Loucy (cell line): ENCODE measurements around the gene SUPT3H.

Experiments
- EZH2phosphoT487 ChIP-seq: fragments of 200-600 bp; IDR thresholded peaks from 2 replicates; pipeline ENCODE4 v1.6.1; 2018; ENCODE audit warnings: antibody characterized with exemption, mild to moderate bottlenecking, moderate library complexity, borderline replicate concordance
- TF ChIP-seq, protein P1 (sequence below): fragments of 200-600 bp; sonication (generic); conservative IDR thresholded peaks from 2 replicates; pipeline ENCODE4 v1.5.1; 2014; ENCODE audit warnings: mild to moderate bottlenecking, antibody characterized with exemption, low read length

DNA sequence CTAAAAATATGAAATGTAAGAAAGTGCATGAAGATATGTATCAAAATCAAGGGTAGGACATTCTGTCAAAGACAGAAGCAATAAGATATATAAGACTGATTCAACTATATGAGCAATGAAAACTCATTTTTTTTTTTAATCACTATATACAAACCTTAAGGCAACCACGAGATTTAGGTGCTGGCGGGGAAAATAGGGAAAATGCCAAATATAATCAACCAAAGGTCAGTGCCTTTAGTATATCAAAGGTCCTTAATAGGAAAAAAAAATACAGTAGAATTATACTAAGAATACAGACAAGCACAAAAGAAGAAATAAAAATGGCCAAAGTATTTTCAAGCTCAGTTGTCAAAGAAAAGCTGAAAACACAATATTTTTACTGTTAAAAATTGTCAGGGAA lies 24.1 kb downstream of the SUPT3H start:
- TF ChIP-seq, protein P1, sequence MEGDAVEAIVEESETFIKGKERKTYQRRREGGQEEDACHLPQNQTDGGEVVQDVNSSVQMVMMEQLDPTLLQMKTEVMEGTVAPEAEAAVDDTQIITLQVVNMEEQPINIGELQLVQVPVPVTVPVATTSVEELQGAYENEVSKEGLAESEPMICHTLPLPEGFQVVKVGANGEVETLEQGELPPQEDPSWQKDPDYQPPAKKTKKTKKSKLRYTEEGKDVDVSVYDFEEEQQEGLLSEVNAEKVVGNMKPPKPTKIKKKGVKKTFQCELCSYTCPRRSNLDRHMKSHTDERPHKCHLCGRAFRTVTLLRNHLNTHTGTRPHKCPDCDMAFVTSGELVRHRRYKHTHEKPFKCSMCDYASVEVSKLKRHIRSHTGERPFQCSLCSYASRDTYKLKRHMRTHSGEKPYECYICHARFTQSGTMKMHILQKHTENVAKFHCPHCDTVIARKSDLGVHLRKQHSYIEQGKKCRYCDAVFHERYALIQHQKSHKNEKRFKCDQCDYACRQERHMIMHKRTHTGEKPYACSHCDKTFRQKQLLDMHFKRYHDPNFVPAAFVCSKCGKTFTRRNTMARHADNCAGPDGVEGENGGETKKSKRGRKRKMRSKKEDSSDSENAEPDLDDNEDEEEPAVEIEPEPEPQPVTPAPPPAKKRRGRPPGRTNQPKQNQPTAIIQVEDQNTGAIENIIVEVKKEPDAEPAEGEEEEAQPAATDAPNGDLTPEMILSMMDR, result no peak
- no peak for TF ChIP-seq EZH2phosphoT487
